Measurements from ENCODE around the gene TLCD2.

GRCh38 chr17:1724351-1724868, 14.2 kb upstream of the TLCD2 start, which contains the start of gene WDR81:
- no peak for TF ChIP-seq GATA3 (IDR thresholded peaks at IDR 0.05; ENCODE audit: low read depth, low read length)
- no peak for TF ChIP-seq GATA2 (IDR thresholded peaks at IDR 0.05; ENCODE audit: low read depth, low read length)
